Pancreas (tissue), 10 donors: ENCODE data around the gene CDK14. TPM values are rescaled to one million over a fixed set of nuclear protein-coding genes. Genes with fewer than 3 reads are reported as not detected.

ENCODE experiments used
- ATAC-seq, 4 donors: fragments of 200-7000 bp; cut with Tn5 transposase; one replicate each; pipeline versions ENCODE4 v1.8.0 to v1.9.1; 2020; ENCODE audit warnings: mild to moderate bottlenecking in 4 of 4, moderate library complexity in 4 of 4
- DNase-seq, 6 donors: peaks; one replicate each; pipeline ENCODE4 v3.0.0-alpha.2; 2020
- FAIRE-seq: peaks from 2 replicates; lab custom pipeline; 2012; peaks lifted over from hg19 to GRCh38; lab: Jason Lieb, UNC
- H3K27ac ChIP-seq, 4 donors: fragments of 200-600 bp; sonication (generic); 1 replicate in 3 of 4; 2 replicates in 1 of 4; pipeline versions ENCODE4 v1.5.0 to v1.8.0; 2020
- H3K27me3 ChIP-seq, 4 donors: fragments of 200-600 bp; one replicate each; pipeline ENCODE4 v1.8.0; 2021
- H3K36me3 ChIP-seq, 3 donors: fragments of 200-600 bp; sonication (generic) in 1 of 3; one replicate each; pipeline versions ENCODE4 v1.5.0 to v1.8.0; 2020 to 2021
- H3K4me1 ChIP-seq, 3 donors: fragments of 200-600 bp; one replicate each; pipeline ENCODE4 v1.8.0; 2021
- H3K4me3 ChIP-seq, 4 donors: fragments of 200-600 bp; sonication (generic) in 2 of 4; one replicate each; pipeline versions ENCODE4 v1.5.0 to v1.8.0; 2020 to 2021
- H3K9me3 ChIP-seq, 4 donors: fragments of 200-600 bp; one replicate each; pipeline ENCODE4 v1.8.0; 2021
- WGBS, 2 donors: extraction: QIAGEN DNeasy Blood & Tissue Kit; methylation state at CpG; one replicate each; pipeline ENCODE4 v1.1.7; 2013; 5-methylcytosine and 5-hydroxymethylcytosine counted together
- intact Hi-C, 3 donors: fragments of 100-400 bp; cut with DNase I; formaldehyde crosslinking; loops; one replicate each; pipeline versions ENCODE4 v1.11.1 to v1.14.2; 2022
- polyA plus RNA-seq, 2 donors: library from polyadenylated mRNA; stranded (reverse); fragments of 200-250 nt; gene quantifications; one replicate each; pipeline ENCODE4 v1.2.3, GENCODE V29; 2013
- total RNA-seq, 6 donors: library from RNA; stranded (reverse); fragmentation: NEBNext Ultra II Directional in 4 of 6; extraction: Animal tissue kit (Norgen Biotek cat#: 25700) in 4 of 6; gene quantifications; one replicate each; pipeline versions ENCODE4 v1.2.1 to v1.2.4, GENCODE V29; 2021 to 2023
- TF ChIP-seq, protein P1 (sequence below), 4 donors: fragments of 200-600 bp; sonication (generic) in 3 of 4; IDR thresholded peaks; one replicate each; pipeline versions ENCODE4 v1.5.0 to v1.8.0; 2021; ENCODE audit warnings: antibody characterized with exemption in 4 of 4
- donor health status: healthy with polysubstance abuse.
- donor health status: DM: no; HTN: no; CAD: no; lungs with moderate emphysema.
- donor health status: DM: no; HTN: no; CAD: no.
- donor health status: control.
- donor health status: control.
- donor health status: Bipolar disorder and iron deficiency.
- donor health status: DM: yes; HTN: yes; CAD: no.
- donor health status: DM: no; HTN: no; CAD: no.
- donor health status: DM: no; HTN: no; CAD: no.
- donor health status: DM: yes; HTN: yes; CAD: no.

The CDK14 gene
- total and polyA plus RNA-seq, 8 donors: 4.5 to 48.3 (median 24.7) TPM

DNA sequence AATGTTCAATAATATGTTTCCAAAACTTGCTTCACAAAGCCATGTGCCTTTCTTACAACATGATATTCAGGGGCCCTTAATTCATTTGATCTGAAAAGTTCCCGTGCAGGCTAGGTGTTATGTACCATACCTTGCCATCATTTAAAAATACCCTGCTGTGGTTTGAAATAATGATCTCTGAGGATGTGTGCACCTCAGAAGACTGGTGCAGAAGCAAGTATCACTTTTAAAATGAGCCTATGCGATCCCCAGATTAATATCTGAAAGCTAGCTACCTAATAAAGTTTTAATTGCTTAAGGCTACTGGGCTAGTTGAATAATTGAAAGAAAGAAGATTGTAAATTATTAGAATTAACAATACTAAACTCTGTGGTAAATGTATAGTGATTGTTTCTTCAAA, 262.4 kb downstream of the CDK14 start:
- intact Hi-C loops: no loop called here
- 89 to 93% methylated on average over 2 of the region's 2 CpGs for WGBS, 2 donors
- TF ChIP-seq, protein P1, sequence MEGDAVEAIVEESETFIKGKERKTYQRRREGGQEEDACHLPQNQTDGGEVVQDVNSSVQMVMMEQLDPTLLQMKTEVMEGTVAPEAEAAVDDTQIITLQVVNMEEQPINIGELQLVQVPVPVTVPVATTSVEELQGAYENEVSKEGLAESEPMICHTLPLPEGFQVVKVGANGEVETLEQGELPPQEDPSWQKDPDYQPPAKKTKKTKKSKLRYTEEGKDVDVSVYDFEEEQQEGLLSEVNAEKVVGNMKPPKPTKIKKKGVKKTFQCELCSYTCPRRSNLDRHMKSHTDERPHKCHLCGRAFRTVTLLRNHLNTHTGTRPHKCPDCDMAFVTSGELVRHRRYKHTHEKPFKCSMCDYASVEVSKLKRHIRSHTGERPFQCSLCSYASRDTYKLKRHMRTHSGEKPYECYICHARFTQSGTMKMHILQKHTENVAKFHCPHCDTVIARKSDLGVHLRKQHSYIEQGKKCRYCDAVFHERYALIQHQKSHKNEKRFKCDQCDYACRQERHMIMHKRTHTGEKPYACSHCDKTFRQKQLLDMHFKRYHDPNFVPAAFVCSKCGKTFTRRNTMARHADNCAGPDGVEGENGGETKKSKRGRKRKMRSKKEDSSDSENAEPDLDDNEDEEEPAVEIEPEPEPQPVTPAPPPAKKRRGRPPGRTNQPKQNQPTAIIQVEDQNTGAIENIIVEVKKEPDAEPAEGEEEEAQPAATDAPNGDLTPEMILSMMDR (IDR thresholded peaks at IDR 0.05): no peak
- Histone ChIP-seq H3K36me3 (no peaks in the 10 kb centered on the region), H3K9me3 (no peaks in the 10 kb centered on the region), H3K4me1 (peaks cover 0 to 5% (median 5%) of the 10 kb centered on the region in 3 donors), H3K27ac (no peak overlapping the region), H3K27me3 (no peaks in the 10 kb centered on the region), H3K4me3 (no peak overlapping the region)
- FAIRE-seq (no peak), DNase-seq (no peak), ATAC-seq (no peak)

DNA sequence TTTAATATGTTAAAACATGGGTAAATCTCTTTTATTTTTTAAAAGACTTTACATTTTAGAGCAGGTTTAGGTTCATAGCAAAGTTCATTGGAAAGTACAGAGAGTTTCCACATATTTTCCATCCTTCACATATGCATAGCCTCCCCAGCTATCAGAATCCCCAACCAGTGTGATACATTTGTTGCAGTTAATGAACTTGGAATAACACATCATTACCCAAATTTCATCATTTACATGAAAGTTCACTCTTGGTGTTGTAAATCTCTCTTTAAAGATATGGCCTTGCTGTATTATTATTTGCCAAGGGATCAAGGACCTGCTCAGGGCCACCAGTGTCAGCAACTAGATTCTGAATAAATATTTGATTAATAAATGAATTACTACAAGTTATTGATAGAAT, 263.4 kb downstream of the CDK14 start:
- intact Hi-C loops: no loop called here
- no peak overlapping the region for H3K27ac ChIP-seq
- no peak for ATAC-seq

DNA sequence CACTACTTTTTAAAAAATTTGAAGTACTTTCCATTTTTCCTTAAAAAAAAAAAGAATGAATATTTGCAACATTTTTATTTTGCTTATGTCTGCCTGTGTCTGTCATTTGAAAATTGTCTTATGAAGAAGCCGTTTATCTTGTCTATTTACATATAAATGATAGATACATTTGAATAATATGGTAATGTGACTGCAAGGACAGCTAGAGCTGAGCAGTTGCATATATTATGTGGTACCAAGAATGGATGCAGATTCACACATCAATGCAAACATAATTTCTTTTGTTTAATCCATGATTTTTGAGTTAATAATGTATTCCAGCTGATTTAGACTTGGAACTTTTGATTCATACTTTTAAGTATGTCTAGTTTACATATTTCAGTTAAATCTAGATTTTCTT, 268.0 kb downstream of the CDK14 start:
- H3K36me3 ChIP-seq: no peaks in the 10 kb centered on the region
- FAIRE-seq: no peak
- no peaks in the 10 kb centered on the region for H3K9me3 ChIP-seq
- no peak overlapping the region for H3K27ac ChIP-seq
- no peak for ATAC-seq
- TF ChIP-seq, protein P1 (IDR thresholded peaks at IDR 0.05): no peak
- DNase-seq: no peak
- WGBS, 2 donors: 85 to 88% methylated on average over 1 of the region's 1 CpG
- no peaks in the 10 kb centered on the region for H3K27me3 ChIP-seq
- intact Hi-C loops: no loop called here
- H3K4me1 ChIP-seq: peaks cover 0 to 5% (median 5%) of the 10 kb centered on the region in 3 donors
- no peak overlapping the region for H3K4me3 ChIP-seq

More for the DNA sequence above, 263.4 kb downstream of the CDK14 start:
- no peak for FAIRE-seq
- no peak for DNase-seq
- peaks cover 0 to 5% (median 5%) of the 10 kb centered on the region in 3 donors for H3K4me1 ChIP-seq
- no peaks in the 10 kb centered on the region for H3K36me3 ChIP-seq
- H3K9me3 ChIP-seq: no peaks in the 10 kb centered on the region
- no peak overlapping the region for H3K4me3 ChIP-seq
- TF ChIP-seq, protein P1 (IDR thresholded peaks at IDR 0.05): no peak
- no peaks in the 10 kb centered on the region for H3K27me3 ChIP-seq

DNA sequence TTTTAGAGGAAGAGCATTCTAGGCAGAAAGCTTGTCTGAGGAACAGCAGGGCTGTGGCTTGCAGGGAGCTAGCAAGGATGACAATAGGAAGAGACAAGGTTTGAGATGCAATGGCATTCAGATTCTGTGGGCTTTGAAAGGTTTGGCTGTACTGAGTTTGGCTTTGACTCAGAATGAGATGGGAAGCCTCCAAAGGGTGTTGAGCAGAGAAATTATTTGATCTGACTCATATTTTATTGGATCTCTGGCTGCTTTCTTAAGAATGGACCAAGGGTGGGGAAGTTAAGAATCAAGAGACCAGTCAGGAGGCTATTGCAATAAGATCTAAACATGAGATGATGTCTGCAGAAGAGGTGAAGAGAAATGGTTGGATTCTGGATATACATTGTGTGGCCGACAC, 273.2 kb downstream of the CDK14 start:
- Histone ChIP-seq H3K36me3 (no peaks in the 10 kb centered on the region), H3K27me3 (no peaks in the 10 kb centered on the region), H3K4me3 (no peak overlapping the region), H3K27ac (no peak overlapping the region), H3K4me1 (no peaks in the 10 kb centered on the region), H3K9me3 (no peaks in the 10 kb centered on the region)
- TF ChIP-seq, protein P1 (IDR thresholded peaks at IDR 0.05): no peak
- FAIRE-seq (no peak), ATAC-seq (no peak), DNase-seq (no peak)
- WGBS, 2 donors: 95 to 100% methylated on average over 1 of the region's 1 CpG
- intact Hi-C loops: no loop called here

- Histone ChIP-seq H3K4me3 (no peak overlapping the region), H3K27me3 (no peaks in the 10 kb centered on the region), H3K27ac (no peak overlapping the region), H3K4me1 (no peaks in the 10 kb centered on the region), H3K36me3 (no peaks in the 10 kb centered on the region), H3K9me3 (no peaks in the 10 kb centered on the region)
- WGBS, 2 donors: 82 to 83% methylated on average over 2 of the region's 2 CpGs
- no peak for DNase-seq
- TF ChIP-seq, protein P1 (IDR thresholded peaks at IDR 0.05): no peak
- no peak for FAIRE-seq
- intact Hi-C loops: no loop called here
- no peak for ATAC-seq
Observed at GRCh38 chr7:90876701-90877100, 280.6 kb downstream of the CDK14 start.
